GM19463 (cell line): ENCODE data around the gene CEP44.
"Not testable (repeated sequence)": the region's sequence is repeated elsewhere in the genome, so short reads cannot be mapped to it uniquely, and the experiment has no call there.

Experiments
- ATAC-seq: cut with Tn5 transposase; IDR thresholded peaks from one replicate; pipeline ENCODE4 v1.9.1; 2021; ENCODE audit warnings: mild to moderate bottlenecking, moderate library complexity; ENCODE audit not compliant: unreplicated experiment

The CEP44 gene

GRCh38 chr4:174283507-174284471, at the start of gene CEP44, which contains the start of gene FBXO8:
TSS of gene CEP44 (plus strand) at chr4:174283911. CDS start at chr4:174299122, 15,211 bp downstream.
TSS of gene FBXO8 (minus strand) at chr4:174283667. CDS start at chr4:174263092, 20,575 bp downstream.
- ATAC-seq = peak; percentile 60

- ATAC-seq = no peak
These were observed 47.4 kb upstream of the CEP44 start for GRCh38 chr4:174236359-174236758.

GRCh38 chr4:174241162-174241561, 42.5 kb upstream of the CEP44 start:
- no peak for ATAC-seq

GRCh38 chr4:174244441-174244840, 39.3 kb upstream of the CEP44 start:
- ATAC-seq = peak; percentile 61

GRCh38 chr4:174245714-174246113, 38.0 kb upstream of the CEP44 start:
- no peak for ATAC-seq

- no peak for ATAC-seq
These were observed 35.3 kb upstream of the CEP44 start for GRCh38 chr4:174248407-174248806.

GRCh38 chr4:174252412-174252811, 31.3 kb upstream of the CEP44 start:
- no peak for ATAC-seq

GRCh38 chr4:174254613-174255012, 29.1 kb upstream of the CEP44 start:
- ATAC-seq = no peak

GRCh38 chr4:174255374-174255773, 28.3 kb upstream of the CEP44 start:
- ATAC-seq = no peak

GRCh38 chr4:174255786-174256185, 27.9 kb upstream of the CEP44 start:
- ATAC-seq = no peak

- no peak for ATAC-seq
These were observed 27.4 kb upstream of the CEP44 start for GRCh38 chr4:174256277-174256713.

- ATAC-seq = no peak
These were observed 24.1 kb upstream of the CEP44 start for GRCh38 chr4:174259580-174259979.

GRCh38 chr4:174260099-174260498, 23.6 kb upstream of the CEP44 start:
- peak; percentile 70 for ATAC-seq

GRCh38 chr4:174261432-174261831, 22.3 kb upstream of the CEP44 start:
- ATAC-seq = not testable (repeated sequence)

GRCh38 chr4:174262624-174263444, 20.9 kb upstream of the CEP44 start:
- ATAC-seq = peak; percentile 25

GRCh38 chr4:174263445-174263736, 20.3 kb upstream of the CEP44 start:
- ATAC-seq = no peak

- ATAC-seq = peak; percentile 61
These were observed 17.8 kb upstream of the CEP44 start for GRCh38 chr4:174265916-174266315.

GRCh38 chr4:174266416-174266815, 17.3 kb upstream of the CEP44 start:
- peak; percentile 27 for ATAC-seq

GRCh38 chr4:174273930-174274329, 9.8 kb upstream of the CEP44 start:
- no peak for ATAC-seq

- ATAC-seq = no peak
These were observed 9.3 kb upstream of the CEP44 start for GRCh38 chr4:174274436-174274835.

GRCh38 chr4:174275101-174275500, 8.6 kb upstream of the CEP44 start:
- no peak for ATAC-seq

- no peak for ATAC-seq
These were observed 6.3 kb upstream of the CEP44 start for GRCh38 chr4:174277433-174277832.
